ENCODE results near the gene WWP2. TPM values are rescaled to one million over a fixed set of nuclear protein-coding genes. Genes with fewer than 3 reads are reported as not detected.
A peak's percentile ranks its signal among the peaks of the same experiment; 100 is the strongest.
"Not testable (repeated sequence)": the region's sequence is repeated elsewhere in the genome, so short reads cannot be mapped to it uniquely, and the experiment has no call there.

The WWP2 gene
- total RNA-seq (2014; rRNA removed; shearing (Covaris generic)): 16.3 and 27.4 TPM in 2 replicates

DNA sequence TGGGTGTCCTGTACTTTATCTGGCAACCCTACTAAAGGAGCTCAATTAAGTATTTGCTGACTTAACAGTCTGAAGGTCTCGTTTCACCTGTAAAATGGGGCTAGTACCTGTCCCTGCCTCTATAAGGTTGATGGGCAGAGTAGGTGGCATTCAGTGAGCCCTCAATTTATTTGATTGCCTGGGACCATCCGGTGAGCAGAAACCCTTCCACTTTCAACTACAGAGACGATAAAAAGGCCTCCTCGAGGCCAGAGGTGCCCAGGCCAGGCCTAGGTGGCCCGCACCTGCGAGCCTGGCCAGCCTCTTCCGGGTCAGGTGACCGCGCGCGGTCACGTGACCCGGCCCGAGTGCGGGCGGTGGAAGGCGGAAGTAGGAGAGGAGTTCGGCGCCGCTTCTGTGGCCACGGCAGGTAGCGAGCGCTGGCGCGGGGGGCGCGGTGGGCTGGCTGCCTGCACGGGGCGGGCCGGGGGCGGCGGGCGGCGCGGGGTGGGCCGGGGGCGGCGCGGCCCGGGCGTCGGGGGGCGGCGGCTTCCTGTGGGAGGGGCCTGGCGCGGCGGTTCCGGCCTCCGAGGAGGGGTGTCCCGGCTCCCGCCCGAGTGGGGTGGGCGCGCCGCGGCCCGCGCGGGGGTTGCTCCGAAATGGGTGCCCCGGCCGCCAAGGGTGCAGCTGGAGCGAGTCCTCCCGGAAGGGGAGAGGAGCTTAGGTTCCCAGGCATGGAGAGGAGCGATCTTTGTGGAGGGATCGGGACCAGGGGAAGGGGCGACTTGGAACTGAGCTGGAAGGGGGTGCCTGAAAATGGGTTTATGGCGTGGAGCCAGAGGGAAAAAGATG is at the start of gene WWP2:
Gene WWP2 (plus strand): TSS at position 350 of the 831 bp plus-strand sequence. CDS start 24,679 bp downstream, outside the sequence.
- Histone ChIP-seq H3K4me1 (replicated peaks) (peaks cover 14% of the 10 kb centered on the region), H3K4me3 (peak within 1 kb of the TSS; percentile 80), H3K9me3 (replicated peaks) (no peaks in the 10 kb centered on the region), H3K27me3 (replicated peaks) (no peaks in the 10 kb centered on the region), H3K36me3 (no peaks in the 10 kb centered on the region; the same call in 1 of the 2 replicates), H3K27ac (peak within 1 kb of the TSS; percentile 55)
- peak; percentile 53 to 60 for DNase-seq (ENCODE audit: low read depth in 1 of 2, low spot score in 2 of 2)

DNA sequence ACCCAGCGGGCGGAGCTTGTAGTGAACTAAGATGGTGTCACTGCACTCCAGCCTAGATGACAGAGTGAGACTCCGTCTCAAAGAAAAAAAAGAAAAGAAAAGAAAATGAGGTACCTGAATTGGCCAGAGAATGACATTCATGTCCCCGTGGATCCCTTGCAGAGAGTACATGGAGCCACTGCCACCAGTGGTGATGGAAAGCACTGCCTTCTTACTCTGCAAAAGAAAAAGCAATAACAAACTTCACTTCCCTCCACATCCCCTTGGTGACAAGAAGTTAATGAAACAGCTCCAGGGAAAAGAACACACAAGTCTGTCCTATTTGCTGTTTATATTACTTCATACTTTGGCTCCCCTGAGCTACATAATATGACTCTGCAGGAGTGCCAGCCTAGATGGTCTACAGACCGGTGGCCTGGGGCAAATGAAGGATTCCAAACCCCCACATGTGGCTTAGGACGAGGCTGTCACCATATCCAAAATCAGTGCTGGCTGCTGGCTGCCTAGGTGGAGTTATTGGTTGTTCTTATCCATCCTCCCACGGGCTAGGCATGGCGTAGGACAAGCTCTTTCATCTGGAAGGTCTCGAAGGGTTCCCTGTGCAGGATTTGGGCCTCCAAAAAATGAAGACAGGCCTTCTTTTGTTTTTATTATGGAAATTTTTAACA is 49.1 kb upstream of the WWP2 start:
- peak in 1 of 2 experiments; percentile 19 for DNase-seq (ENCODE audit: low read depth in 1 of 2, low spot score in 2 of 2)
- H3K4me3 ChIP-seq: no peak overlapping the region
- no peaks in the 10 kb centered on the region for H3K9me3 ChIP-seq (replicated peaks)
- peaks cover 83% of the 10 kb centered on the region for H3K36me3 ChIP-seq
- no peaks in the 10 kb centered on the region for H3K4me1 ChIP-seq (replicated peaks)
- H3K27ac ChIP-seq: no peak overlapping the region
- no peaks in the 10 kb centered on the region for H3K27me3 ChIP-seq (replicated peaks)

DNA sequence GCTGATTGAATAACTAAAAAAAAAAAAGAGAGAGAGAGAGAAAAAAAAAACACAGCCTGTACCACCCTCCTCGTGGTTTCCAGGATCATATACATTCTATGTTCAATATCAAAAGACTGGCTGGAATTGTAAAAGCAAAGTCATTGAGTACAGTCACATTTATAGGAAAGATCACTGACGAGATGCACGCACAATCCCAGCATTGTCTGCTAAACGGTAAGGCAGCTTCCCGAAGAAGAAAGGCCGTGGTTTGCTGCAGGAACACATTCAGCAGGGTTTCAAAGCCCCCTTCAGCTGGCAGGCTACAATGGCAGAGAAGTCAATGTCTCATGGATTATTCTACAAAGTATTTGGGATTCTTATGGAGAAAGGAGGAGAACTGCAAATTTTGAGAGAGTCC is 45.1 kb upstream of the WWP2 start:
- Histone ChIP-seq H3K4me1 (replicated peaks) (no peaks in the 10 kb centered on the region), H3K27ac (no peak overlapping the region), H3K4me3 (no peak overlapping the region), H3K9me3 (replicated peaks) (no peaks in the 10 kb centered on the region), H3K27me3 (replicated peaks) (no peaks in the 10 kb centered on the region), H3K36me3 (peaks cover 72% of the 10 kb centered on the region)
- peak in 1 of 2 experiments; percentile 25 for DNase-seq (ENCODE audit: low read depth in 1 of 2, low spot score in 2 of 2)

DNA sequence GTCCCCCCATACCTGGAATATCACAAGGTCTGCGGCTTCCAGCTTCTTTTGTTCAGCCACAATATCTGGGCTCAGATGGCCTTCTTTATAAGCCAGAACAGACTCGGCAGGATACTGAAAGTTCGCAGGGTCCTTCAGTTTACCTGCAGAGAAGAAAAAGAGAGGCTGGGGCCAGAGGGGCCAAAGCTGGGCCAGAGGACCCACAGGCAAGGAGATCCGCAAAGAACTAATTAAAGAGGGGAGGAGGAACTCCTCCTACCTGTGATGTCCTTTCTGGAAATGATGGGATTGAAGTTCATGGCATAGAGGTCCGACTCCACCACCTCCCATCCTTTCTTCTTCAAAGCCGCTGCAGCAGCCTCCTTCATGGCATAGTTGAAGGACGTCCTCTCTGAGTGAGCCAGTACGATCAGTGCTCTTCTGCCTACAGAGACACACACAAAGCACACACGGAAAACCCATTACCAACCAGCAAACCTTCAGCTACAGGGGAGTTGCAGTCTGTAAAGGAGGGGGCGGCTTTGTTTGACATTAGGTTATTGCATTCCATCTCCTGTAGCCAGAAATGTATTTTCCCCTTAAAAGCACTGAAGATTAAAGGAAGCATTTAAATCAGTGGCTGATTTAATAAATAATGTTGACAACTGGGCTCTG is 43.9 kb upstream of the WWP2 start:
- no peak overlapping the region for H3K27ac ChIP-seq
- H3K36me3 ChIP-seq: peaks cover 65% of the 10 kb centered on the region
- no peaks in the 10 kb centered on the region for H3K4me1 ChIP-seq (replicated peaks)
- peak in 1 of 2 experiments; percentile 14 for DNase-seq (ENCODE audit: low read depth in 1 of 2, low spot score in 2 of 2)
- H3K9me3 ChIP-seq (replicated peaks): no peaks in the 10 kb centered on the region
- no peak overlapping the region for H3K4me3 ChIP-seq
- no peaks in the 10 kb centered on the region for H3K27me3 ChIP-seq (replicated peaks)

DNA sequence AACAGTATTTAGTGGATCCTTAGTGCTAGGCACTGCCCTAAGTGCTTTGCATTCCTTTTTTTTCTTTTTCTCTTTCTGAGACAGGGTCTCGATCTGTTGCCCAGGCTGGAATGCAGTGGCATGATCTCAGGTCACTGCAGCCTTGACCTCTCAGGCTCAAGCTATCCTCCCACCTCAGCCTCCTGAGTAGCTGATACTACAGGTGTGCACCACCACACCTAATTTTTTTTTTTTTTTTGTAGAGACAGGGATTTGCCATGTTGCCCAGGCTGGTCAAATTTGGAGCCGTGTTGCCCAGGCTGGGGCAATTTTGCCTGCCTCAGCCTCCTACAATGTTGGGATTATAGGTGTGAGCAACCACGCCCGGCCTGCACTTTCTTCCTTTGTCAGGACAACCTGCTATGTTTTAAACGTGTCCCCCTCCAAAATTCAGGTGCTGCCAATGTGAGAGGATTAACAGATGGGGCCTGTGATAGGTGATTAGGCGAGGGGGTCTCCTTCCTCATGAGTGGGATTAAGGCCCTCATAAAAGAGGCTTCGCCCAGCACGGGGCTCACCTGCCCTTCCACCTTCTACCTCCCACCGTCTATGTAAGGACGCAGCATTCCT is 41.2 kb upstream of the WWP2 start:
- H3K27ac ChIP-seq: no peak overlapping the region
- peak in 1 of 2 experiments; percentile 25 for DNase-seq (ENCODE audit: low read depth in 1 of 2, low spot score in 2 of 2)
- peaks cover 13% of the 10 kb centered on the region for H3K4me1 ChIP-seq (replicated peaks)
- H3K27me3 ChIP-seq (replicated peaks): no peaks in the 10 kb centered on the region
- H3K36me3 ChIP-seq: peaks cover 46% of the 10 kb centered on the region
- H3K4me3 ChIP-seq: no peak overlapping the region
- no peaks in the 10 kb centered on the region for H3K9me3 ChIP-seq (replicated peaks)

DNA sequence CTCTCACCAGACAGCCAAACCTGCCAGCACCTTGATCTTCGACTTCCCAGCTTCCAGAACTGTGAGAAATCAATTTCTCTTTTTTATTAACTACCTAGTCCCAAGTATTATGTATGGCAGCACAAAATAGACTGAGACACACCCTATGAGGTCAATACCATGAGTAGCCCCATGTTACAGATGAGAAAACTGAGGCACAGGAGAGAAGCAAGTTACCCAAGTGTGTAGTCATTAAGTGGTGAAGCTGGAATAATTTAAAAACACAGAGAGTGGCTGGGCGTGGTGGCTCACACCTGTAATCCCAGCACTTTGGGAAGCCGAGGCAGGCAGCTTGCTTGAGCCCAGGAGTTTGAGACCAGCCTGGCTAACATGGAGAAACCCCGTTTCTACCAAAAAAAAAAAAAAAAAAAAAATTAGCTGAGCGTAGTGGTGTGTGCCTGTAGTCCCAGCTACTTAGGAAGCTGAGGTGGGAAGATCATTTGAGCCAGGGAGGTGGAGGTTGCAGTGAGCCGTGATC is 40.6 kb upstream of the WWP2 start:
- H3K27me3 ChIP-seq (replicated peaks): no peaks in the 10 kb centered on the region
- peak in 1 of 2 experiments; percentile 10 for DNase-seq (ENCODE audit: low read depth in 1 of 2, low spot score in 2 of 2)
- no peaks in the 10 kb centered on the region for H3K9me3 ChIP-seq (replicated peaks)
- no peak overlapping the region for H3K4me3 ChIP-seq
- H3K27ac ChIP-seq: no peak overlapping the region
- H3K36me3 ChIP-seq: peaks cover 42% of the 10 kb centered on the region
- H3K4me1 ChIP-seq (replicated peaks): peaks cover 16% of the 10 kb centered on the region

DNA sequence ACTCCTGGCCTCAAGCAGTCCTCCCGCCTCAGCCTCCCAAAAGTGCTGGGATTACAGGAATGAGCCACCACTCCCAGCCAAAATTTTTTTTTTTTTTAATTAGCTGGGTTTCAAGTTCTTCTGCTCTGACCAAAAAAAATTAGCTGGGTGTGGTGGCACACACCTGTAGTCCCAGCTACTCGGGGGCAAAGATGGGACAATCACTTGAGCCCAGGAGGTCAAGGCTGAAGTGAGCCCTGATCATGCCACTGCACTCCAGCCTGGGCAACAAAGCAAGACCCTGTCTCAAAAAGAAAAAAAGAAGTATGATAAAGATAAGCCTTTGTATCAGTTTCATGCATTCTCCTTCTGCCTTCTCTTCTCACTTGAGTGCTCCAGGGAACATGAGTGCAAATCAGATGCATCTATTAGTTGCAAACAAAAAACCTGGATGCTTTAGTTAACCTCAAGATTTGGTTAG is 37.7 kb upstream of the WWP2 start:
- H3K27me3 ChIP-seq (replicated peaks): no peaks in the 10 kb centered on the region
- no peak overlapping the region for H3K4me3 ChIP-seq
- no peak for DNase-seq (ENCODE audit: low read depth in 1 of 2, low spot score in 2 of 2)
- no peak overlapping the region for H3K27ac ChIP-seq
- peaks cover 16% of the 10 kb centered on the region; the same call in 1 of the 2 replicates for H3K36me3 ChIP-seq
- H3K9me3 ChIP-seq (replicated peaks): no peaks in the 10 kb centered on the region
- peaks cover 31% of the 10 kb centered on the region for H3K4me1 ChIP-seq (replicated peaks)

DNA sequence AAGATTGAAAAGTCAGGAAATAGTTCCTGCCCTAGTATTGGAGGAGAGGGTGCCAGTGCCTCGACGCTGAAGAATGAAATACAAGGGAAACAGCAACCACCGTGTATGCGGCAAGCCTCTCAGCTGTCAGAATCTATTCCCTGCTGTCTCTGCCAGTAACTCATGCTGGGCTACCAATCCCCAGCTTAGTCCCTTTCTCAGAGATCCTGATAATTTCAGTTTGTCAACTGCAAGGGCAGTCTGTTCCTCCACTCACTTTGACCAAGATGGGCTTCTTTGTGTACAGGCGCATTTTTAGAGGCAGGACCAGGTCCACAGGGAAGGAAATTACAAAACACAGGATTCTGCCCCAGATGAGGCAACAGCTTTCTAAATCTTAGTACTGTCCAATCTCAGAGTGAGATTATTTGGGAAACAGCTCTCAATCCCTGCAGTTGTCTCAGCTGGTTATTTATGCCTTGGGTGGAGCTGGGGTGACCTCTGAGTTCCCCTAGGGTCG is 37.1 kb upstream of the WWP2 start:
- Histone ChIP-seq H3K4me3 (no peak overlapping the region), H3K9me3 (replicated peaks) (no peaks in the 10 kb centered on the region), H3K27me3 (replicated peaks) (no peaks in the 10 kb centered on the region), H3K4me1 (replicated peaks) (peaks cover 31% of the 10 kb centered on the region), H3K36me3 (peaks cover 16% of the 10 kb centered on the region; the same call in 1 of the 2 replicates), H3K27ac (peak overlapping the region; percentile 97; the same call in 1 of the 2 replicates)
- DNase-seq (ENCODE audit: low read depth in 1 of 2, low spot score in 2 of 2): no peak

DNA sequence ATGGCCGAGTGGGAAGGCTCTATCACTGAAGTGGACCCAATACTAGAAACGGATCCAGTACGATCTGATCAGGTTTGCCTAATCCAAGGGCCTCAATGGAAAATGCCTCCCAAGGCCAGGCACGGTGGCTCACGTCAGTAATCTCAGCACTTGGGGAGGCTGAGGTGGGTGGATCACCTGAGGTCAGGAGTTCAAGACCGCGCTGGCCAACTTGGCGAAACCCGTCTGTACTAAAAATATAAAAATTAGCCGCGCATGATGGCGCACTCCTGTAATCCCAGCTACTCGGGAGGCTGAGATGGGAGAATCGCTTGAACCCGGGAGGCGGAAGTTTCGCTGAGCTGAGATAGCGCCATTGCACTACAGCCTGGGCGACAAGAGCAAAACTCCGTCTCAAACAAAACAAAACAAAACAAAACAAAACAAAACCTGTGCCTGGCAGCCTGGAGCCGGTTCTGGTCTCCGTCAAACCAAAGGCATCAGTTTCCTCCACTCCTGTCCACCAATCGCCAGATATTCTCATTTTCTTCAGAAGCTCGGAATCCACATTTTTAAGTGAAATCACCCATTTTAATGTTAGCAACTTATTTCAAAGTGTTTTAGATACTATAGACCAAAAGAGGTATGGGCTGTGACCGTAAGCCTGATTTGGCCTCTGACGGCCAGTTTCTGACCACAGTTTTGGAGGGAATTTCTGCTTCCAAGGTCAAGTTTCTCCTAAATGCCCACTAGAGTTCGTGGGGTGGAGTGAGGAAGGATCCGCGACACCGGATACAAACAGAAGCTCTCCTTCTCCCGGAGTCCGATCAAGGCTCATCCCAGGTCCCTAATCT is 36.4 kb upstream of the WWP2 start:
- H3K4me3 ChIP-seq: peak overlapping the region; percentile 35
- H3K9me3 ChIP-seq (replicated peaks): no peaks in the 10 kb centered on the region
- H3K27me3 ChIP-seq (replicated peaks): no peaks in the 10 kb centered on the region
- DNase-seq (ENCODE audit: low read depth in 1 of 2, low spot score in 2 of 2): no peak
- peak overlapping the region; percentile 97 for H3K27ac ChIP-seq
- H3K4me1 ChIP-seq (replicated peaks): peaks cover 31% of the 10 kb centered on the region
- peaks cover 15% of the 10 kb centered on the region; the same call in 1 of the 2 replicates for H3K36me3 ChIP-seq

DNA sequence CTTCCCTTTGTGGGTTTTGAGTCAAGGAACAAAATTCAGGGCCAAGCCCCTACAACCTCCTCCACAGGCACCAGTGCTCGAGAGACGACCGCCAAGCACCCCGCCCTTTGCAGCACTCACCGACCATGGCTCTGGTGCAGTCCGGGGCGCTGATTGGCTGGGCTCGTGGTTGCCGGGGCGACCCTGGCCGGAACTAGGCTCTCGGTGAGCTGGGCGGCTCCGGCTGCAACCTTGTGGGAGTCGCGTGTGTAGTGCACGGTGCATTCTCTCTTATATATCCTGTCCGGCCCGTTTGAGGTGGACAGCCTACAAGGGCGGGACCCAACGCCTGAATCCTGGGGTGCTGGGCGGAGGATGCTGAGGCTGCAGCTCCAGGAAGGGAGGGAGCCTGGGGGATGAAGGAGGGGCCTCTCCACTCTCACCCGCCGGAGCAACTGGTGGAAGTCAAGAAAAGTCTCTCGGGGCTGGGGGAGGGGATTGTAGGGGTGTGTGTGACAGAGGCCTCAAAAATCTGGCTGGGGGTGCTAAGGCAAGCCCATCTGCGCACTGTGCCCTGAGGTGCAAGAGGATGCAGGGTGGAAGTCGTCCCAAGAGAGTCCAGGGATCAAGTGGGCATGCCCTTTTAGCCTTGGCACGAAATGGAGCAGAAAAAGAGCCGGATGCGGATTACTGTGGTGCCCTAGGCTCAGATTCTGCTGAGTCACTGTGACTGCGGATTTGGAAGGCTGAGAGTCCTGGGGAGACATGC is 35.6 kb upstream of the WWP2 start, which contains the start of gene NQO1:
Gene NQO1 (minus strand): TSS at position 248 of the 748 bp plus-strand sequence. CDS start 121 bp downstream, at position 127.
- Histone ChIP-seq H3K27me3 (replicated peaks) (no peaks in the 10 kb centered on the region), H3K4me1 (replicated peaks) (peaks cover 31% of the 10 kb centered on the region), H3K9me3 (replicated peaks) (no peaks in the 10 kb centered on the region), H3K4me3 (peak within 1 kb of the TSS; percentile 35), H3K36me3 (peaks cover 7% of the 10 kb centered on the region; the same call in 1 of the 2 replicates), H3K27ac (peak within 1 kb of the TSS; percentile 97)
- peak; percentile 91 to 97 for DNase-seq (ENCODE audit: low read depth in 1 of 2, low spot score in 2 of 2)

DNA sequence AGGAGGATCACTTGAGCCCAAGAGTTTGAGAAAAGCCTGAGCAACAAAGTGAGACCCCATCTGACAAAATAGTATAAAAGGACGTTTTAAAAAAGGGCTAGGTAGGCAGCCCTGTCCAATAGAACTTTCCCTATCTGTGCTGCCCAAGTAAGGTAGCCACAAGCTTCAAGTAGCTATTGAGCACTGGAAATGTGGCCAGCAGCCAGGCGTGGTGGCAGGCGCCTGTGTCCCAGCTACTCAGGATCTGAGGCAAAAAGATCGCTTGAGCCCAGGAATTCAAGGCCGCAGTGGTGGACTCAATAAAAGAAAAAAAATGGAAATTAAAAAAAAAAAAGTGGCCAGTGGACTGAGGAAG is 34.2 kb upstream of the WWP2 start:
- peak overlapping the region; percentile 97 for H3K27ac ChIP-seq
- peaks cover 31% of the 10 kb centered on the region for H3K4me1 ChIP-seq (replicated peaks)
- no peak overlapping the region for H3K4me3 ChIP-seq
- peaks cover 3% of the 10 kb centered on the region; the same call in 1 of the 2 replicates for H3K36me3 ChIP-seq
- no peaks in the 10 kb centered on the region for H3K9me3 ChIP-seq (replicated peaks)
- no peak for DNase-seq (ENCODE audit: low read depth in 1 of 2, low spot score in 2 of 2)
- no peaks in the 10 kb centered on the region for H3K27me3 ChIP-seq (replicated peaks)

DNA sequence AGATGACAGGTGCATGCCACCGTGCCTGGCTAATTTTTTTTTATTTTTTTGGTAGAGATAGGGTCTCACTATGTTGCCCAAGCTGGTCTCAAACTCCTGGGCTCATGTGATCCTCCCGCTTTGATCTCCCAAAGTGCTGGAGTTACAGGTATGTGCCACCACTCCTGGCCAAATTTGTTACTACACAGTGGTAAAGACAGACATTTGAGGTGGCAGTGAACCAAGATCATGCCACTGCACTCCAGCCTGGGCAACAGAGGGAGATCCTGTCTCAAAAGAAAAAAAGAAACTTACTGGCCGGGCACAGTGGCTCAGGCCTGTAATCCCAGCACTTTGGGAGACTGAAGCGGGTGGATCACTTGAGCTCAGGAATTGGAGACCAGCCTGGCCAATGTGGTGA is 33.1 kb upstream of the WWP2 start:
- H3K4me1 ChIP-seq (replicated peaks): peaks cover 31% of the 10 kb centered on the region
- not testable (repeated sequence) for DNase-seq (ENCODE audit: low read depth in 1 of 2, low spot score in 2 of 2); H3K9me3 ChIP-seq (replicated peaks)

More for the DNA sequence above, 33.1 kb upstream of the WWP2 start:
- H3K4me3 ChIP-seq; H3K36me3 ChIP-seq; H3K27me3 ChIP-seq (replicated peaks); H3K27ac ChIP-seq: not testable (repeated sequence)

All from SJSA1 (cell line).